H1 (cell line): ENCODE measurements around the gene GPR155. TPM values are rescaled to one million over a fixed set of nuclear protein-coding genes. Genes with fewer than 3 reads are reported as not detected.

ENCODE experiments used
- ATF3 ChIP-seq: IDR thresholded peaks from 2 replicates; pipeline ENCODE4 v1.6.1; 2011; ENCODE audit warnings: low read depth, mild to moderate bottlenecking, low read length; ENCODE audit not compliant: insufficient read depth
- CBX8 ChIP-seq: fragments of 300-800, 300-1000 bp; sonication (generic); IDR thresholded peaks from 2 replicates; pipeline ENCODE4 v1.7.1; 2016; ENCODE audit warnings: low read depth, low read length, borderline replicate concordance
- CEBPB ChIP-seq: IDR thresholded peaks from 2 replicates; pipeline ENCODE4 v1.6.1; 2012; ENCODE audit warnings: low read depth, low read length
- CHD1 ChIP-seq: IDR thresholded peaks from 2 replicates; pipeline ENCODE4 v1.6.1; 2012; ENCODE audit warnings: low read depth, low read length, improper control_type of control experiment
- E2F6 ChIP-seq: IDR thresholded peaks from 2 replicates; pipeline ENCODE4 v1.6.1; 2012; ENCODE audit warnings: inconsistent platforms
- GABPA ChIP-seq: IDR thresholded peaks from 2 replicates; pipeline ENCODE4 v1.6.1; 2011; ENCODE audit warnings: mild to moderate bottlenecking, low read length, moderate library complexity, borderline replicate concordance; ENCODE audit not compliant: insufficient read depth
- PHF8 ChIP-seq: fragments of 200-600 bp; sonication (generic); conservative IDR thresholded peaks from 2 replicates; pipeline ENCODE4 v1.7.1; 2012; ENCODE audit warnings: low read depth, mild to moderate bottlenecking, inconsistent platforms, low read length, moderate library complexity
- POLR2A ChIP-seq, 2 experiments: IDR thresholded peaks; 1 replicate in 1 of 2; 2 replicates in 1 of 2; pipeline ENCODE4 v1.6.1; 2011; ENCODE audit warnings: low read depth in 2 of 2, low read length in 2 of 2, mild to moderate bottlenecking in 2 of 2; ENCODE audit errors: control extremely low read depth in 1 of 2
- YY1 ChIP-seq: IDR thresholded peaks from 2 replicates; pipeline ENCODE4 v1.6.1; 2011; ENCODE audit warnings: low read depth, mild to moderate bottlenecking, low read length
- polyA plus RNA-seq, 7 experiments: library from polyadenylated mRNA; depleted of rRNA in 3 of 7; stranded (reverse) in 5 of 7; unstranded in 2 of 7; fragments of >200 nt in 5 of 7; fragments of 200-250 nt in 2 of 7; gene quantifications; 1 replicate in 5 of 7; 2 replicates in 1 of 7; 4 replicates in 1 of 7; pipeline versions ENCODE4 v1.2.1 to v1.2.3, GENCODE V29; 2011 to 2013; ENCODE audit warnings: missing spikeins in 2 of 7, mixed read lengths in 2 of 7
- total RNA-seq: library from RNA; stranded (reverse); fragmentation: NEBNext Ultra II Directional; extraction: Animal tissue kit (Norgen Biotek cat#: 25700); gene quantifications from 2 replicates; pipeline ENCODE4 v1.2.1, GENCODE V29; 2021
- TF ChIP-seq, protein P1 (sequence below): fragments of 300-600 bp; sonication (generic); IDR thresholded peaks from 2 replicates; pipeline ENCODE4 v1.7.1; 2012; ENCODE audit warnings: low read length, moderate library complexity, mild to moderate bottlenecking, inconsistent platforms; ENCODE audit not compliant: insufficient replicate concordance

The GPR155 gene
- total and polyA plus RNA-seq, 2 of the 8 experiments (the other 6 are each of a cell fraction or from before 2014, with no cell fraction given), result 0.26 to 2.1 TPM

GRCh38 chr2:174490051-174490450 lies 3.2 kb upstream of the GPR155 start (continued):
- TF ChIP-seq, protein P1, sequence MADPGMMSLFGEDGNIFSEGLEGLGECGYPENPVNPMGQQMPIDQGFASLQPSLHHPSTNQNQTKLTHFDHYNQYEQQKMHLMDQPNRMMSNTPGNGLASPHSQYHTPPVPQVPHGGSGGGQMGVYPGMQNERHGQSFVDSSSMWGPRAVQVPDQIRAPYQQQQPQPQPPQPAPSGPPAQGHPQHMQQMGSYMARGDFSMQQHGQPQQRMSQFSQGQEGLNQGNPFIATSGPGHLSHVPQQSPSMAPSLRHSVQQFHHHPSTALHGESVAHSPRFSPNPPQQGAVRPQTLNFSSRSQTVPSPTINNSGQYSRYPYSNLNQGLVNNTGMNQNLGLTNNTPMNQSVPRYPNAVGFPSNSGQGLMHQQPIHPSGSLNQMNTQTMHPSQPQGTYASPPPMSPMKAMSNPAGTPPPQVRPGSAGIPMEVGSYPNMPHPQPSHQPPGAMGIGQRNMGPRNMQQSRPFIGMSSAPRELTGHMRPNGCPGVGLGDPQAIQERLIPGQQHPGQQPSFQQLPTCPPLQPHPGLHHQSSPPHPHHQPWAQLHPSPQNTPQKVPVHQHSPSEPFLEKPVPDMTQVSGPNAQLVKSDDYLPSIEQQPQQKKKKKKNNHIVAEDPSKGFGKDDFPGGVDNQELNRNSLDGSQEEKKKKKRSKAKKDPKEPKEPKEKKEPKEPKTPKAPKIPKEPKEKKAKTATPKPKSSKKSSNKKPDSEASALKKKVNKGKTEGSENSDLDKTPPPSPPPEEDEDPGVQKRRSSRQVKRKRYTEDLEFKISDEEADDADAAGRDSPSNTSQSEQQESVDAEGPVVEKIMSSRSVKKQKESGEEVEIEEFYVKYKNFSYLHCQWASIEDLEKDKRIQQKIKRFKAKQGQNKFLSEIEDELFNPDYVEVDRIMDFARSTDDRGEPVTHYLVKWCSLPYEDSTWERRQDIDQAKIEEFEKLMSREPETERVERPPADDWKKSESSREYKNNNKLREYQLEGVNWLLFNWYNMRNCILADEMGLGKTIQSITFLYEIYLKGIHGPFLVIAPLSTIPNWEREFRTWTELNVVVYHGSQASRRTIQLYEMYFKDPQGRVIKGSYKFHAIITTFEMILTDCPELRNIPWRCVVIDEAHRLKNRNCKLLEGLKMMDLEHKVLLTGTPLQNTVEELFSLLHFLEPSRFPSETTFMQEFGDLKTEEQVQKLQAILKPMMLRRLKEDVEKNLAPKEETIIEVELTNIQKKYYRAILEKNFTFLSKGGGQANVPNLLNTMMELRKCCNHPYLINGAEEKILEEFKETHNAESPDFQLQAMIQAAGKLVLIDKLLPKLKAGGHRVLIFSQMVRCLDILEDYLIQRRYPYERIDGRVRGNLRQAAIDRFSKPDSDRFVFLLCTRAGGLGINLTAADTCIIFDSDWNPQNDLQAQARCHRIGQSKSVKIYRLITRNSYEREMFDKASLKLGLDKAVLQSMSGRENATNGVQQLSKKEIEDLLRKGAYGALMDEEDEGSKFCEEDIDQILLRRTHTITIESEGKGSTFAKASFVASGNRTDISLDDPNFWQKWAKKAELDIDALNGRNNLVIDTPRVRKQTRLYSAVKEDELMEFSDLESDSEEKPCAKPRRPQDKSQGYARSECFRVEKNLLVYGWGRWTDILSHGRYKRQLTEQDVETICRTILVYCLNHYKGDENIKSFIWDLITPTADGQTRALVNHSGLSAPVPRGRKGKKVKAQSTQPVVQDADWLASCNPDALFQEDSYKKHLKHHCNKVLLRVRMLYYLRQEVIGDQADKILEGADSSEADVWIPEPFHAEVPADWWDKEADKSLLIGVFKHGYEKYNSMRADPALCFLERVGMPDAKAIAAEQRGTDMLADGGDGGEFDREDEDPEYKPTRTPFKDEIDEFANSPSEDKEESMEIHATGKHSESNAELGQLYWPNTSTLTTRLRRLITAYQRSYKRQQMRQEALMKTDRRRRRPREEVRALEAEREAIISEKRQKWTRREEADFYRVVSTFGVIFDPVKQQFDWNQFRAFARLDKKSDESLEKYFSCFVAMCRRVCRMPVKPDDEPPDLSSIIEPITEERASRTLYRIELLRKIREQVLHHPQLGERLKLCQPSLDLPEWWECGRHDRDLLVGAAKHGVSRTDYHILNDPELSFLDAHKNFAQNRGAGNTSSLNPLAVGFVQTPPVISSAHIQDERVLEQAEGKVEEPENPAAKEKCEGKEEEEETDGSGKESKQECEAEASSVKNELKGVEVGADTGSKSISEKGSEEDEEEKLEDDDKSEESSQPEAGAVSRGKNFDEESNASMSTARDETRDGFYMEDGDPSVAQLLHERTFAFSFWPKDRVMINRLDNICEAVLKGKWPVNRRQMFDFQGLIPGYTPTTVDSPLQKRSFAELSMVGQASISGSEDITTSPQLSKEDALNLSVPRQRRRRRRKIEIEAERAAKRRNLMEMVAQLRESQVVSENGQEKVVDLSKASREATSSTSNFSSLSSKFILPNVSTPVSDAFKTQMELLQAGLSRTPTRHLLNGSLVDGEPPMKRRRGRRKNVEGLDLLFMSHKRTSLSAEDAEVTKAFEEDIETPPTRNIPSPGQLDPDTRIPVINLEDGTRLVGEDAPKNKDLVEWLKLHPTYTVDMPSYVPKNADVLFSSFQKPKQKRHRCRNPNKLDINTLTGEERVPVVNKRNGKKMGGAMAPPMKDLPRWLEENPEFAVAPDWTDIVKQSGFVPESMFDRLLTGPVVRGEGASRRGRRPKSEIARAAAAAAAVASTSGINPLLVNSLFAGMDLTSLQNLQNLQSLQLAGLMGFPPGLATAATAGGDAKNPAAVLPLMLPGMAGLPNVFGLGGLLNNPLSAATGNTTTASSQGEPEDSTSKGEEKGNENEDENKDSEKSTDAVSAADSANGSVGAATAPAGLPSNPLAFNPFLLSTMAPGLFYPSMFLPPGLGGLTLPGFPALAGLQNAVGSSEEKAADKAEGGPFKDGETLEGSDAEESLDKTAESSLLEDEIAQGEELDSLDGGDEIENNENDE, result no peak
- no peak for TF ChIP-seq POLR2A (IDR thresholded peaks at IDR 0.05; ENCODE audit: control extremely low read depth in 1 of 2, low read depth in 2 of 2, low read length in 2 of 2)
- TF ChIP-seq CHD1, result no peak
- TF ChIP-seq CBX8, result no peak
- TF ChIP-seq ATF3, result no peak
- no peak for TF ChIP-seq YY1
- TF ChIP-seq CEBPB, result no peak
- TF ChIP-seq PHF8, result no peak
- no peak for TF ChIP-seq GABPA
- TF ChIP-seq E2F6, result no peak
- TF ChIP-seq, all 59 proteins: peak for 0
